ENCODE results near the gene MAP3K1. TPM values are rescaled to one million over a fixed set of nuclear protein-coding genes. Genes with fewer than 3 reads are reported as not detected.
A peak's percentile ranks its signal among the peaks of the same experiment; 100 is the strongest.

Gene MAP3K1
- total RNA-seq, 1 donor from 2014 or later: 10.4 TPM

DNA sequence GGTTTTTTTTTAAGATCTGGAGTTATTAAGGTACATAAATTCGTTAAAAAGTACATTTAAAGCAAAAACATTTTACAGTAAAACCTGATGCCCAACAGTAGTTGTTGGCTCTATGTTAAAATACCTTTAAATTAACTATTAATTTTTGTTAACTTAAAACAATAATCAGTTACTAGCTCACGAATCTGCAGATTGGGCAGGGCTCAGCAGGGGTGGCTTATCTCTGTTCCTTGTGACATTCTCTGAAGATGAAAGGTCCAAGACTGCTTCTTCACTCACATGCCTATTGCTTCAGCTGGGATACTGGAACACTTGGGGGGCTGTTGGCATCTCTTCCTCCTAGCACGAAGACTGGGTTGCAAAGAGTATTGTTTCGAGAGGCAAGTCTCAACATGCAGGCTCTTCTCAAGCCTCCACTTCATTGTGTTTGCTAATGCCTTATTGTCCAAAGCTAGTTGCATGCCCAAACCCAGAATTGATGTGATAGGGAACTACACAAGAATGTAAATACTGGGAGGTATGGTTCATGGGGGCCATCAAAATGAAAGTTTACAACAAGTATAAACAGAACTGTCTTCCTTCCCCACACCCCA, 46.6 kb downstream of the MAP3K1 start:
- peaks cover 4% of the 10 kb centered on the region for H4K20me1 ChIP-seq (ENCODE audit: insufficient read depth, low read length)
- Mint-ChIP-seq H3K4me3 (ENCODE audit: unreplicated experiment) (no peak overlapping the region), H3K9me3 (ENCODE audit: unreplicated experiment) (peaks cover 2% of the 10 kb centered on the region), H3K27ac (ENCODE audit: unreplicated experiment) (no peak overlapping the region), H3K4me1 (ENCODE audit: low read depth, unreplicated experiment) (no peaks in the 10 kb centered on the region), H3K36me3 (ENCODE audit: low read depth, unreplicated experiment) (peaks cover 8% of the 10 kb centered on the region), H3K27me3 (ENCODE audit: low read depth, unreplicated experiment) (no peaks in the 10 kb centered on the region)
- no peaks in the 10 kb centered on the region for H3K9me3 ChIP-seq (ENCODE audit: insufficient read depth, low read depth, low read length)
- H3K4me1 ChIP-seq (ENCODE audit: insufficient read depth, low read length): no peaks in the 10 kb centered on the region
- FAIRE-seq (no peak), DNase-seq (ENCODE audit: low read depth) (no peak)
- no peaks in the 10 kb centered on the region for H3K27me3 ChIP-seq (ENCODE audit: insufficient read depth, low read length)
- no peak overlapping the region for H3K9ac ChIP-seq (ENCODE audit: low read length)
- no peak overlapping the region for H2AFZ ChIP-seq (ENCODE audit: low read depth, low read length)
- no peak overlapping the region for H3K27ac ChIP-seq (ENCODE audit: low read depth, low read length)
- no peak overlapping the region for H3K4me3 ChIP-seq (ENCODE audit: insufficient read depth, low read depth, low read length)
- no peaks in the 10 kb centered on the region for H3K79me2 ChIP-seq (ENCODE audit: insufficient read depth, low read length)
- TF ChIP-seq, protein P1, sequence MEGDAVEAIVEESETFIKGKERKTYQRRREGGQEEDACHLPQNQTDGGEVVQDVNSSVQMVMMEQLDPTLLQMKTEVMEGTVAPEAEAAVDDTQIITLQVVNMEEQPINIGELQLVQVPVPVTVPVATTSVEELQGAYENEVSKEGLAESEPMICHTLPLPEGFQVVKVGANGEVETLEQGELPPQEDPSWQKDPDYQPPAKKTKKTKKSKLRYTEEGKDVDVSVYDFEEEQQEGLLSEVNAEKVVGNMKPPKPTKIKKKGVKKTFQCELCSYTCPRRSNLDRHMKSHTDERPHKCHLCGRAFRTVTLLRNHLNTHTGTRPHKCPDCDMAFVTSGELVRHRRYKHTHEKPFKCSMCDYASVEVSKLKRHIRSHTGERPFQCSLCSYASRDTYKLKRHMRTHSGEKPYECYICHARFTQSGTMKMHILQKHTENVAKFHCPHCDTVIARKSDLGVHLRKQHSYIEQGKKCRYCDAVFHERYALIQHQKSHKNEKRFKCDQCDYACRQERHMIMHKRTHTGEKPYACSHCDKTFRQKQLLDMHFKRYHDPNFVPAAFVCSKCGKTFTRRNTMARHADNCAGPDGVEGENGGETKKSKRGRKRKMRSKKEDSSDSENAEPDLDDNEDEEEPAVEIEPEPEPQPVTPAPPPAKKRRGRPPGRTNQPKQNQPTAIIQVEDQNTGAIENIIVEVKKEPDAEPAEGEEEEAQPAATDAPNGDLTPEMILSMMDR (IDR thresholded peaks at IDR 0.05; ENCODE audit: insufficient read depth, low read depth, low read length): no peak
- no peak for TF ChIP-seq EZH2 (IDR thresholded peaks at IDR 0.05; ENCODE audit: insufficient read depth, low read length)
- H3K4me2 ChIP-seq (ENCODE audit: low read length): no peak overlapping the region
- H3K36me3 ChIP-seq (ENCODE audit: insufficient read depth, low read length): no peaks in the 10 kb centered on the region

DNA sequence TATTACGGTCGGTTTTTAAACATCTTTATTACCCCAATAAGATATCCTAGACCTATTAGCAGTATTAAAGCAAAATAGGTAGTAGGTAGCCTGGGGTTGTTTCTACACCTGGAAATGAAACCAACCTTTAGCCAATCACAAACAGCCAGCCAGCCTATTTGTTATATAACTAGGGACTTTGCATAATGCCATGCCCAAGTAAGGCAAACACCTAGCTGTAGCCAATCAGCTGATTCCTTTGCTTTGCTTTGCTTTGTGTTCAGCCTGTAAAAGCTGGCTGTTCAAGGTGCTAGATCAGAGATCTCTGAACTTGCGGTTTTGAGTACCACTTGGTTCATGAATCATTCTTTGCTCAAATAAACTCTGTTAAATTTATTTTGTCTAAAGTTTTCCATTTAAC, 47.6 kb downstream of the MAP3K1 start:
- FAIRE-seq: peak; percentile 49
- no peaks in the 10 kb centered on the region for H3K9me3 ChIP-seq (ENCODE audit: insufficient read depth, low read depth, low read length)
- H3K4me2 ChIP-seq (ENCODE audit: low read length): no peak overlapping the region
- no peak overlapping the region for H3K4me3 ChIP-seq (ENCODE audit: insufficient read depth, low read depth, low read length)
- H2AFZ ChIP-seq (ENCODE audit: low read depth, low read length): no peak overlapping the region
- peaks cover 8% of the 10 kb centered on the region for H3K36me3 Mint-ChIP-seq (ENCODE audit: low read depth, unreplicated experiment)
- no peaks in the 10 kb centered on the region for H3K4me1 Mint-ChIP-seq (ENCODE audit: low read depth, unreplicated experiment)
- H3K9me3 Mint-ChIP-seq (ENCODE audit: unreplicated experiment): peaks cover 2% of the 10 kb centered on the region
- DNase-seq (ENCODE audit: low read depth): no peak
- H3K36me3 ChIP-seq (ENCODE audit: insufficient read depth, low read length): no peaks in the 10 kb centered on the region
- H3K4me3 Mint-ChIP-seq (ENCODE audit: unreplicated experiment): no peak overlapping the region
- no peak overlapping the region for H3K9ac ChIP-seq (ENCODE audit: low read length)
- no peaks in the 10 kb centered on the region for H3K27me3 ChIP-seq (ENCODE audit: insufficient read depth, low read length)
- H3K27me3 Mint-ChIP-seq (ENCODE audit: low read depth, unreplicated experiment): no peaks in the 10 kb centered on the region
- peaks cover 4% of the 10 kb centered on the region for H4K20me1 ChIP-seq (ENCODE audit: insufficient read depth, low read length)
- H3K27ac ChIP-seq (ENCODE audit: low read depth, low read length): no peak overlapping the region
- H3K79me2 ChIP-seq (ENCODE audit: insufficient read depth, low read length): no peaks in the 10 kb centered on the region
- TF ChIP-seq EZH2 (IDR thresholded peaks at IDR 0.05; ENCODE audit: insufficient read depth, low read length): no peak
- TF ChIP-seq, protein P1 (IDR thresholded peaks at IDR 0.05; ENCODE audit: insufficient read depth, low read depth, low read length): no peak
- H3K27ac Mint-ChIP-seq (ENCODE audit: unreplicated experiment): no peak overlapping the region
- H3K4me1 ChIP-seq (ENCODE audit: insufficient read depth, low read length): no peaks in the 10 kb centered on the region

DNA sequence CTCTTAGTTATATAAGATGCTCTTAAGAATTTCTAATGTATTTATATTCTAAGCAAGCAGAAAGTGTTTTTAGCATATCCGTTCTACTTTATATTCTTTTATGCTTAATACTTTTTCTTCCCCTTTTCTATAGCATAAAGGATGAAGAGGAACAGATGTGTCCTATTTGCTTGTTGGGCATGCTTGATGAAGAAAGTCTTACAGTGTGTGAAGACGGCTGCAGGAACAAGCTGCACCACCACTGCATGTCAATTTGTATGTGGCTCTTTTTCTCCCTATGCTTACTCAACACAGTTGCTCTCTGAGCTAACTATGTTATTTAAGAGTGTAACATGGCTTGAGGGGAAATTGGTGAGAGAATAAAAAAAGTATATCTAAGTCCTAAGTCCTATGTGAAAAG, 56.4 kb downstream of the MAP3K1 start:
- H3K27me3 ChIP-seq (ENCODE audit: insufficient read depth, low read length): no peaks in the 10 kb centered on the region
- no peak overlapping the region for H3K4me3 ChIP-seq (ENCODE audit: insufficient read depth, low read depth, low read length)
- peaks cover 3% of the 10 kb centered on the region for H3K36me3 ChIP-seq (ENCODE audit: insufficient read depth, low read length)
- H3K79me2 ChIP-seq (ENCODE audit: insufficient read depth, low read length): no peaks in the 10 kb centered on the region
- H3K4me2 ChIP-seq (ENCODE audit: low read length): no peak overlapping the region
- no peaks in the 10 kb centered on the region for H3K4me1 ChIP-seq (ENCODE audit: insufficient read depth, low read length)
- H3K9ac ChIP-seq (ENCODE audit: low read length): no peak overlapping the region
- Mint-ChIP-seq H3K36me3 (ENCODE audit: low read depth, unreplicated experiment) (no peaks in the 10 kb centered on the region), H3K27me3 (ENCODE audit: low read depth, unreplicated experiment) (no peaks in the 10 kb centered on the region), H3K27ac (ENCODE audit: unreplicated experiment) (no peak overlapping the region), H3K4me1 (ENCODE audit: low read depth, unreplicated experiment) (no peaks in the 10 kb centered on the region), H3K9me3 (ENCODE audit: unreplicated experiment) (no peaks in the 10 kb centered on the region), H3K4me3 (ENCODE audit: unreplicated experiment) (no peak overlapping the region)
- H3K27ac ChIP-seq (ENCODE audit: low read depth, low read length): no peak overlapping the region
- no peaks in the 10 kb centered on the region for H4K20me1 ChIP-seq (ENCODE audit: insufficient read depth, low read length)
- no peak overlapping the region for H2AFZ ChIP-seq (ENCODE audit: low read depth, low read length)
- TF ChIP-seq, protein P1 (IDR thresholded peaks at IDR 0.05; ENCODE audit: insufficient read depth, low read depth, low read length): no peak
- no peak for TF ChIP-seq EZH2 (IDR thresholded peaks at IDR 0.05; ENCODE audit: insufficient read depth, low read length)
- FAIRE-seq (no peak), DNase-seq (ENCODE audit: low read depth) (no peak)
- no peaks in the 10 kb centered on the region for H3K9me3 ChIP-seq (ENCODE audit: insufficient read depth, low read depth, low read length)

All from astrocyte (in vitro differentiated cells and primary cell).